Stimulated activated CD8-positive, alpha-beta memory T cell treated with anti-CD3 and anti-CD28 coated beads, Interleukin-15, amount 100 ng/mL, for 4 hours (primary cell): ENCODE results near the gene TRIP13.
"Not testable (repeated sequence)": the region's sequence is repeated elsewhere in the genome, so short reads cannot be mapped to it uniquely, and the experiment has no call there.

Source experiments
- DNase-seq, 2 donors: peaks; one replicate each; pipeline ENCODE4 v3.0.0-alpha.2; 2020; ENCODE audit warnings: low read depth in 2 of 2

TRIP13 gene

DNA sequence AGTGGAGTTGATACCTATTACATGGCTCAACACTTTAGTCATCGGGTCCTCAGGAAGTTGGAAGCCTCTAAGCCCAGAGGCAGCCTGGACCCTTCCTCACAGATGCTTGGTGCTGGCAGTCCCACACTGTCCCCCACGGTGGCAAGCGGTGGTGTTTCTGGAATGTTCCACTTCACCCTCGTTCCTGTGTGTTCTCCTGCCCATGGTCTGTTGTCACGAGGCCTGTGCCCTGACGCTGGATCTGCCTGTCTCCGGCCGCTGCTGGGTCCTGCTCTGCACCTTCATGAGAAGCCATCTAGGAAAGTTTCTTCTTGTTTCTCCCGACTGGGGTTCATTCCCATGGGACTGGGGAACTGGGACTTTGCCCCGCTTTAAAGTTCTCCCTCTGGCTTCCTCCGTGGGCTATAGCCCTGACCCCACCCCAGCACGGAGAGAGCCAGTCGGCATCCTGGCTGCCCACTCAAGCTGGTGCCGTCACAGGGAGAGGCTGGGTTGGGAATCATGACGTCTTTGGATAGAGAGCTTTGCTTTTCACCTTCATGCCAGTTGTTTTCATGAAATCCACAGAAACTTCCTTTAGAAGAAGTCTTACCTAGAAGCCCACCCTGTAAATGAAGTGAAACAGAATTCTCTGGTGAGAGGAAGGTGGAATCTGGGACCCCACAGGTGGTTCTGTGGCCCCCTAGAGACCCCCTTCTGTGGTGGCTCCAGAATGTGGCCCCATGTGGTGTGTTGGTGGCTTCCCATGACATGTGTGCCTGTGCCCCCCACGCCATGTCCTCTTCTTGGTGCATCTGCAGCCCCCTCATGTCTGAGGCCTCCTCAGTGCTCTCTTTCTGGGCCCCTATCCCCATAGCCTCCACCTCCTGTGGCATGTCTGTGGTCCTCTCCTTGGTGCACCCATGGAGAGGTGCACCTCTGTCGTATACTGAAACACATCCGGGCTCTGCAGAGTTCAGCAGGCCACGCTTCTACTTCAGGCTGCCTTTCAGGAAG lies 43.8 kb downstream of the TRIP13 start:
- no peak for DNase-seq

DNA sequence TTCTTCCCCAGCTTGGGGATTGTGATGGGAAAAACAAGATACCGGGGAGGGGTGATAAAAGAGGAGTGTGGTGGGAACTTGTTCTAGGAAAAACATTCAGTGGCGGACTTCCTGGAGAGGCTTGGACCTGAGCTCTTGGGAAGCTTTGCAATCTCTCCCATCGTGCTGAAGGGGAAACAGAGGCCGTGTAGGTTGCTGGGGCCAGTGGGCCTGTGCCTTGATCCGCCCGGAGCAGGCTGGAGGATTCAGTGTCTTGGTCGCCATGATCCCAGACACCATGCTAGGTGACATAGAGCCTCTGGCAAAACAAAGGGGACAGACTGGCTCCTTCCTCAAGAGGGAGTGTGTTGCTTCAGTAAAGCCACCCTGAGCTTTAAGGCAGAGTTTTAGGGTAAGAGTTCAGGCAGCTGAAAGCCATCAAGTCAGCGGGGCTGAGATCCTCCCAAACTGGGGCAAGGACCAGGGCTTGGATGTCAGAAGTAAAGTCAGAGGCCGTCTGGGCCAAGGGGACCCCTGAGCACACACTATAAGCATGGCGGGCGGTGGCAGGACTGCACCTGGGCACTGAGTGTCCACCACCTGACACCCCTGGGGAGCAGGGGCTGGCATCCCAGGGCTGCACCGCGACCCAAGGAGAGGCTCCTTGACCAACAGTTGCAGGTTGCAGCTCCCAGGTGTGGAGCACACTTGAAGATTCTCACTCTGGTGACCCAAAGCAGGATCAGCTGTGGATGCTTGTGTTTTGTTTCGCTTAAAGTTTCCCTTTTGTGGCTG lies 44.7 kb downstream of the TRIP13 start:
- DNase-seq: no peak

DNA sequence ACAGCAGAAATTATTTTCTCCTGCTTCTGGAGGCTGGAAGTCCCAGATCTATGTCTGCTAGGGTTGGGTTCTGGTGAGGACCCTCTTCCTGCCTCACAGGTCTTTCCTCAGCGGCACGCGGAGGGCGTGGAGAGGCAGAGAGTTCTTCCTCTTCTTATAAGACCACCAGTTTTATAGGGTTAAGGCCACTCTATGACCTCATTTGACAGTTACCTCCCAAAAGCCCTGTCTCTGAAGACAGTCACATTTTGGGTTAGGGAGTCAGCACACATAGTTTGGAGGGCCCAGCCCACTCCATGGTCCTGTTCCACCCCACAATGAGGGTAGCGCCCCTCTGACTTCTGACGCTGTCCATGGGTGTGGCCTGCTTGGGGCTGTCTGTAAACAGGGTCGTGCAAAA lies 46.7 kb downstream of the TRIP13 start:
- DNase-seq: no peak

DNA sequence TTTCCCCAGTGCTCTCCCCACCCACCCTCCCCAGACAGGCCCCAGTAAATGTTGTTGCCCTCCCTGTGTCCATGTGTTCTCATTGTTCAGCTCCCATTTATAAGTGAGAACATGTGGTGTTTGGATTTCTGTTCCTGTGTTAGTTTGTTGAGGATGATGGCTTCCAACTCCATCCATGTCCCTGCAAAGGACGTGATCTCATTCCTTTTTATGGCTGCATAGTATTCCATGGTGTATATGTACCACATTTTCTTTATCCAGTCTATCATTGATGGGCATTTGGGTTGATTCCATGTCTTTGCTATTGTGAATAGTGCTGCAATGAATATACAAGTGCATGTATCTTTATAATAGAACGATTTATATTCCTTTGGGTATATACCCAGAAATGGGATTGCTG lies 48.1 kb downstream of the TRIP13 start:
- not testable (repeated sequence) for DNase-seq

DNA sequence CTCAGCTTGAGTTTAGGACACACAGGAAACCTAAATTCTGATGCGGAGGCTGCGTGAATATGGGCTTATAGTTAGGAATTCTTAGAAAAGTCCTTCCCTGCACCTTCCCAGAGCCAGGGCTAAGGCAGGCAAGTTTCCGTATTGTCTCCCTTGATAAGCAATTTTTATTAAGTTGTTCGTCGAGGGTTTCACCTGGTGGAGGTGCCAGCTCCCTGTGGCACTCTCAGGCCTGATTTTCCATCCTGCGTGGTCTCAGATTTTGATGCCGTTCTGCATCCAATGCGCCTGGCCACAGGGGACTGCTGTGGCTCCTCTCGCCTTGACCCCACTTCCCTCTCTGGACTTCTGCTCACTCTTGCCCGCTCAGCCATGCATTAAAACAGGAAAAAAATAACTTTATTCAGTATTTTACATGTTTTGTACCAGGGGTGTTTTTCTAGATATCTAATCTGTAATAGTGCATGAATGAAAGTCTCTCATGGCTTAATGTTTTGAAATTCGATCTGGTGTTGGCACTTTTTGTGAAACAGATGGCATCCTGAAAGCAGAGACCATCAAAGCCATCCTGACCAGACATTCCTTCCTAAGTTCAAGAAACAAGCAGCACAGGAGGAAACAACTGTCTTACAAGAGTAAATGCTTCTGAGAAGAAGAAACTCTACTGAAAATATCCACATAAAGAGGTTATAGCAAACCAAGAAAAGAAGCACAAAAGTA lies 50.7 kb downstream of the TRIP13 start:
- no peak for DNase-seq

DNA sequence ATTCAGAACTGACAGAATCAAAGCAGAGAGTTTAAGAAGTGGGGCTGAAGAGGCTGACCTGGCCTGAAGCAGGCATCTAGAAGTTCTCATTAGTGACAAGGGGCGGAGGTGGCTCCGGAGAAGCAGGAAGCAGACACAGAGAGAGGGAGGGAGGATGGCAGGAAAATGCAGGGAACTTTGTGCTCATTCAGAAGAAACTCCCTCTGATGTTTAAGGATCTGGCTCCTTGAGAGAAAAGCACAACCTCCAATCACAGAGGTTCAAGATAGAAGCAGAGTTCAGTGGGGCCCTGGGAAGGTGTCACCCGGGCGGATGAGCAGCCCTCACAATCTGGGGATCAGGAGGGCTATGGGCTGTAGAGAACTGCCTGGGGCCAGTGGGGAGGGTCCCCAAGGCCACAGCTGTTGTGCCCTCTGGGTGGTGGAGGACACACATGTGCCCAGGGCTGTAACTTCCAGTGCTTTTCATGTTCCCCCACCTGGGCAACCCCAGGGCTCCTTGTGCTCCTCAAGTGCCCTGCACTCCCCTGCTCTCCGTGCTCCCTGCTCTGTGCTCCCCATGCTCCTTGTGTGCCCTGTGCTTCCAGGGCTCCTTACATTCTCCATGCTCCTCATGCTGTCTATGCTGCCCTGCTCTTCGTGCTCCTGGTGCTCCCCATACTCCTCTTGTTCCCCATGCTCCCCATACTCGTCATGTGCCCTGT lies 51.4 kb downstream of the TRIP13 start:
- no peak for DNase-seq

DNA sequence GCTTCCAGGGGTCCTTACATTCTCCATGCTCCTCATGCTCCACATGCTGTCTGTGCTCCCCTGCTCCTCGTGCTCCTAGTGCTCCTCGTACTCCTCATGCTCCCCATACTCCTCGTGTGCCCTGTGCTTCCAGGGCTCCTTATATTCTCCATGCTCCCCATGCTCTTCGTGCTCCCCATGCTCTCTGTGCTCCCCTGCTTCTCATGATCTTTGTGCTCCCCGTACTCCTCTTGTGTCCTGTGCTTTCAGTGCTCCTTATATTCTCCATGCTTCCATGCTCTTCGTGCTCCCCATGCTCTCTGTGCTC lies 51.9 kb downstream of the TRIP13 start:
- no peak for DNase-seq

DNA sequence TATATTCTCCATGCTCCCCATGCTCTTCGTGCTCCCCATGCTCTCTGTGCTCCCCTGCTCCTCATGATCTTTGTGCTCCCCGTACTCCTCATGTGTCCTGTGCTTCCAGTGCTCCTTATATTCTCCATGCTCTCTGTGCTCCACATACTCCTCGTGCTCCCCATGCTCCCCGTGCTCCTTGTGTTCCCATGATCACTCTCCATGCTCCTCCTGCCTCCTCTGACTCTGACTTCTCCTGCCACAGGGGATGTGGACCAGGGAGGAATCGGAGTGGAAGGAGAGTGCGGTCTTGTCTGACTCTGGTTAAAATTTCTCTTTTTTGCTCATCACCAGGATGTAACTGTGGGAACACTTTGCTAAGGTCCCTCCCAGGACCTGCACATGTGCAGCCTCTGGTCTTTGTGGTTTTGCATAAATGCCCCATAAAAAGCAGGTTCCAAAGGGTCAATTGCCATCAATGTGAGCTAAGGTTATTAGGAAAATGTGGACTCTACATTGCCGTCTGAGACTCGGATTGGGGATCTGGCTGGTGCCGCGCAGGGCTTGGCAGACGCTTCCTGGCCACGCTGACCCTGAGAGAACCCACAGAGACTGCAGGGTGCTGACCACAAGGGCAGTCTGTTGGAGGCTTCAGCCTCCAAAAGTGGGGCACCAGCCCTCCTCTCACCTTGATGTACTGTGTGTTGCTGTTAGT lies 52.5 kb downstream of the TRIP13 start:
- DNase-seq: no peak

DNA sequence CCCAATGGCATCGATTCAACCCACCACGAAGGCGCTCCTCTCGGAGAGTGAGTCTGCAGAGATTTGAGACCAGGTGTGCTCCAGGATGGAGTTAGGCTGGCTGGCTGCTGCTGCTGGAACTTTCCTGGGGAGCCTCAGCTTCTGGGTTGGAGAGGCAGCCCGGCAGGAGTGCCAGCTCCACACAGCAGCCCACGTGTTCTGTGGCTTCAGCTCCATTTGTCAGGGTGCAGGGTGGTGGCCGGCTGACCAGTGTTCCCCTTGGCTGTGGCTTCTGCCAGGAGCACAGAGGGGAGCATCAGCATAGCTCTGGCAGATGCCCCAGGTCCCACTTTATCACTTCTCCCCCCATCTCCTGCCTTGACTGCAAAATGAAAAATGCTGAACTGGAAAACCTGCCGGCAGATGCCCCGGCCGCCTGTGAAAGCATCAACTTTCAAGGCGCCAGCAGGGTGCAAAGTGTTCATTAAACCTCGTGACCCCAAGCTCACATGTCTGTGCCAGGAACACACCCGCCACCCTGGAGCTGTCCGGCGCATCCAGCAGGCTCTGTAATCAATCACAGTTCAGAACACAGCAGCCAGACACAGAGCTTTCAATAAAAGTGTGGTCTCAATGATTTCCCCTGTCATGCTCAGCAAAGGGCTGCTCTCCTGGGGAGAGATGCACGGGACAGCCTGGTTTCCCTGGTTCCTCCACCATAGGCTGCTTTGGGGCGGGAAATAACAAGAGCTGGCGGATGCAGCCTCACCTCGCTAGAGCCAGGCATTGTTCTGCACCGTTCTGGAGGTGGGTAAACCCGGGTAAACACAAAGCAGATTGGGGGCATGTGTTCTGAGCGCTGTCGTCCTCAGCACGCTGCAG lies 53.2 kb downstream of the TRIP13 start:
- no peak for DNase-seq

DNA sequence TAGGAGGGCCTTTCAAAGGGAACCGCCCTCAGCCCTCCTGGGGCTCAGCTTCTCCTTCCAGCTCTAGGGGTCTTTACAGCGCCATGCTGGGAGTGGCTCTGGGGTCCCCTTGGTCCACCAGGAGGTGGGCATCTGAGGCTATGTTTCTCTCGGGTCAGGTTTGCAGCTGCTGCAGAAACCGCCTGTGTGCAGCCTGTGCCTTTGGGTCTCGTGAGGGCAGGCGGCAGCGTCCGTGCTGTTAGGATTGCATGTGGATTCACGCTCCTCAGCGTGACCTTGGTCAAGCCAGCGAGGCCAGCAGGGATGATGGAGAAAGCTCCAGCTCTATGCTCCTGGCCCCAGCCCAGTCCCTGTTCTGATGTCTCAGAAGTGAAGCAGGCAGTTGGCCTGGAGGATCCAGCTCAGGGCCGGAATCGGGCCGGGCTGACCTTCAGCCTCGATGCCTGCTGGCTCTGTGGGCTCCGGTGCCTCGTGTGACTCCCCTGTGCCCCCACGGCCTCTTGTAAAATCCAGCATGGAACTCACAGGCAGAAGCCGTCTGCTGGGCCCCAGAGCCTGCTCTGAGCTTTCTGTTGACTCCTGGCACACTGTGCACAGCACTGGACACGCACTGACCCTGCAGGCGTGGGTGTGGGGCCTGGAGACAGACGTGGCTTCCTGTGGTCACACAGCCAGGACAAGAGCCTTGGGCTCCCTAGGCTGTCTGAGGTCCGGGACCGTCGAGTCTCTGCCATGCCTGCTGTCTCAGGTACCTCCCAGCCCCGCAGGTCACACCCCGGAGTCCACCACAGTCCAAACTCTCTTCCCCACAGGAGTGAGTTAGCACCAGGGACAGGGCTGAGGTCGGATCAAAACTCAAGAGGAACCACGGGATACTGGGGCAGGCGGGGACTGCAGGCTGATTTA lies 54.3 kb downstream of the TRIP13 start:
- DNase-seq: no peak

DNA sequence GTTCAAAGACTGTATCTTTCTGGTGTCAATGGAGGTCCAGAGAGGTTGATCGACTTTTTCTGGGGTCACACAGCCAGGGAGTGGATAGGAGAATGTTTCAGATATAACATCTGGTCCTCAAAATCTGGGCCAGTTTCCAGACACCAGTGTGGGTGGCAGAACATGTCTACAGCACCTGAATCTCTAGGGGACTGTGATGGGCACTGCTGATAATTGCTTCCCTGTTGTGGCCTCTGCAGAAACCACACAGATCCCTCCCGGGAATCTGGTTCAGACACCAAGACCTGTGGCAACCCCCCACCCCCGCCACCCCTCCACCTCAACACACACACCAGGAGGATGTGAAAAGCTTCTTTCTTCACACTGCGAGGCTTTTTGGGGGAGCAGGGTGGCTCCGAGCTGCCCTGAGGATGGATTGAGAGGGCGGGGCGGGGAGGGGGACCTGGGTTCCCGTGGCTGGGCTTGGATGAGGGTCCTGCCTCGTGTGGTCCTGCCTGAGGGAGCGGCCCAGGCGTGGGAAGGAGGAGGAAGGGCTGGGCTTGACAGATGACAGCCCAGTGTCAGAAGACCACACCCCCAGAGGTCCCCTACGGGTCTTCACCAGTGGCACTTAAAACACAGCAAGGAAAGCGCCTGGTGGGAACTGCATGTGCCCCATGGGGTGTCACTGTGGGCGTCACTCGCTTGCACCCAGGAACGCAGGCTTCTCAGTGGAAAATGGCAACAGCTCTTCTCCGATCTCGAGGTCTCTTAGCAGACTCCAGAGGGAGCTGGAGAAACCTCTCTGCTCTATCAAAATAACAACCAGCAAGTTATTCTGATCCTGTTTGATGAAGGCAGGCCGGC lies 55.2 kb downstream of the TRIP13 start:
- DNase-seq: no peak

DNA sequence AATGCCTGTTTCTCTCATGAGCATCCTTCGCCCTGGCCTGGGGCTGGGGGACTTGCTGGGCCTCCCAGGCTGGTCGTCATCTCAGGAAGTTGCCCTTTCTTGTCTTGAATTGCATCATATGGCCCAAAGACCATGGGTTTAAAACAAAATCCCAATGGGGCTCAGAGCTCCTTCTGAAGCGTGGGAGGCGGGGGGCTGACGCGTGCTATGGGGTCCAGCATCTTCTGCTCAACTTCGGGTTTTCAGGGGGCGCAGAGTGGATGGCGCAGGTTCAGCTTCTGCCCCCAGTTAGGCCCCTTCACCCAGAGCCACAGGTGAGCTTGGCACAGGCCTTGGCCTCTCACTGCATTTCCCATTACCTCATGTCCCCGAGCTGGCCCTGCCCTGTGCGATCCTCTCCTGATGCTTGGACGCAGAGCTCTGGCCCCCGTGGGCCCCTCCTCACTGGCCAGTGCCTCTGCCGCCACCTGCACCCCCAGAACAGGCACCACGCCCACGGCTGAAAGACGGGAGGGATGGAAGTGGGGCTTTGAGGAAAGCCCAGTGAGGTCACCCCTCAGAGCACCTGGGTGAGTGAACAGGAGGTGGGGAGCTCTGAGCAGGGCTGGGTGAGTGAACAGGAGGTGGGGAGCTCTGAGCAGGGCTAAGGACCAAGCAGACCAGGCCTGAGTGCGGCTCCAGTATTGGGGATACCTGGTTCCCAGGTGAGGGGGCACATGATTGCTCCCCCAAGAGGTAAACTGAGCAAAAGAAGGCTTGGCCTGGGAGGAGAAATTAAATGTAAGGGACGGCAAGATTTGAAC lies 56.0 kb downstream of the TRIP13 start:
- no peak for DNase-seq

DNA sequence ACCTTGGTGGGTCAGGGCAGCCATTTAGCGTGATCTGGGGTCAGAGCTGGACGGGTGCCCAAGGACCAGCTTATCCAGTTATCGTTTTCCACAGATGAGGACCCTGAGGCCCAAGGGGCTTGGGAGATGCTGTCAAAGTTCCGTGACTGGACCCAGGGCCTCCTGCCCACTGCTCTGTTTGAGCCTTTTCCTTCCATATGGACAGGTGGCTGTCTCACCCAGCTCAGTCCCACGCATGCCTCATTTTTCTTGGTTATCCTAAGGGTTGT lies 56.5 kb downstream of the TRIP13 start:
- DNase-seq: no peak

DNA sequence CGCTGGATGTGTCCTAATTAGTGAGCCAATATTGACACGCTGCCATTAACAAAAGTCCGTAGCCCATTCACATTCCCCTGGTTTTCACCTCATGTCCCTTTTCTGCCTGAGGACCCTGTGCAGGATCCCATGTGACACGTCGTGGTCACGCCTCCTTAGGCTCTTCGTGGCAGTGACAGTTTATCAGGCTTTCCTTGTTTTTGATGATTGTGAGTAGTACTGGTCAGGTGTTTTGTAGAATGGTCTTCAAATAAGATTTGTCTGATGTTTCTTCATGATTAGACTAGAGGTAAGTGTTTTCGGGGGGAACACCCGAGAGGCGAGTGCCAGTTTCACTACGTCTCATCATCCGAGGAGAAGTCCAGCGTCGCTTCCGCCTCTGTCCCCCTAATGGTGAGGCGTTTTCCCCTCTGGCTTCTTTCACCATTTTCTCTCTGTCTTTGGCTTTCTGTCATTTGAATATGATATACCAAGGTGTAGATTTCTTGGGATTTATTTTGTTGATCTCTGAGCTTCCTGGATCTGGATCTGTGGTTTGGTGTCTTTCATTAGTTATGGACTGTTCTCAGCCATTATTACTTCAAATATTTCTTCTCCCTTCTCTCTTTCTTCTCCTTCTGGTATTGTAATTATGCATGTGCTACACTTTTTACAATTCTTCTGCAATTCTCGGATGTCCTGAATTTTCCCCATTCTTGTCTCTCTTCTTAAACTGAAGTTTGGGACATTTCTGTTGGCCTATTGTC lies 57.3 kb downstream of the TRIP13 start:
- DNase-seq: no peak

DNA sequence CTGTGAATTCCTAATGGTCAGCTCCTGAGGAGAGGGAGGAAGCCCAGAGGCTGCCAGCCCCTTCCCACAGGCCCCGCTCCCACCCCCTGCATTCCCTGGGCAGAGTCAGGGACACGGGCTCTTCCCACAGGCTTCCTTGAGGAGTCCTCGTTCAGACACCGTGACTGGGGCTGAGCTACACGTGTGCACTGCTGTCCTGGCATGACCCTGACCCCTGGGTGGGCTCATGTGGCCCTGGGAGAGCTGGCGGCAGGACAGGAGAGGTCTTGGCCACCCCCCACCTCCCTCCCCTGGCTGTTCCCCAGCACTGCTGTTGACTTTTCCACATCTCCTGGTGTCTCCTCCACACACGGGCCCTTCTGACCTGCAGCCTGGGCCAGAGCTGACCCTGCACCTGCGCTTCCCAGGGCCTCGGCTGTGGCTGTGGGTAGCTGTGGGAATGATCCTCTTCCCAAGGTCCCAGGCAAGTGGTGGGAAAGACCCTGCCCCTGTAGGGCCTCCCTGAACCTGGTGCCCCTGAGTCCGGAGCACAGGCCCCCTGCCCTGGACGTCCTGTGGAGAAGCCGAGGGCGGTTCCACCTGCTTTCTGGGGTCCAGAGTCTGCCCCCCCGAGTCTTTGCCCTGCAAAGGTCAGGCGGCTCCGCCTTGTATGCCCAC lies 59.4 kb downstream of the TRIP13 start:
- no peak for DNase-seq

DNA sequence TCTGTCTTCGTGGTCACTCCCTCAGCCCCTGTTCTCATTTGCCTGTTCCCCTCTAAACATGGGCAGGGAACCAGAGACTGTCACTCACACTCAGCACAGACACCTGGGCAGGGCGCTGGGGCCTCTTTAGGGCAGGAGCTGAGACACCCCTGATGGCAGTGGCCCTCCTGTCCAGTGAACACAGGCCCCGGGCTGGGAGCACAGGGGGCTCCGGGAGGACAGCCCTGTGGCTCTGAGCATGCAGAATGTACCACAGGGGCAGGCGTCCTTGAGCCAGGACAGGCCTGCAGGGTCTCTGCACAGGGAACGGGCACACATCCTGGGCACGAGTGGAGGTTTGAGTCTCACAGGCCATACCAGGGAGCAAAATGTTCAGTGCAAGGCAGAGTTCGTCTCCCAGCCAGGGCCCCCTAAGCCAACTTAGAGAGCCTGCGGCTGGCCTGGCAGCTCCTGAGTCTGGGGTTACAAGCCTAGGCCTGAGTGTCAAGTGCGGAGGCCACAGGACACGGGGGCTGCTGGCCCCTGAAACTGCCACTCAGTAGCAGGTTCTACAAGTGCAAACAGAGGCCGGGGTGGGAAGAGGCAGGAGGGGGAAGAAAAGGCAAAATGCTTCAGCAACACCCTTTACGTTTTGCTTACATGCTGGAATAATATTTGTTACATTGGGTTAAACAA lies 60.0 kb downstream of the TRIP13 start:
- DNase-seq: no peak
